SK-N-MC (cell line): Measurements from ENCODE around the gene INSL4.

Experiments used
- FOXP2 ChIP-seq: optimal IDR thresholded peaks from 2 replicates; pipeline ENCODE3; 2011; ENCODE audit warnings: mild to moderate bottlenecking, moderate library complexity; ENCODE audit not compliant: insufficient read depth; ENCODE audit errors: extremely low read length, control extremely low read depth
- POLR2AphosphoS5 ChIP-seq: IDR thresholded peaks from 2 replicates; pipeline ENCODE4 v1.6.1; 2012; ENCODE audit warnings: mild to moderate bottlenecking, low read depth, low read length, borderline replicate concordance

DNA sequence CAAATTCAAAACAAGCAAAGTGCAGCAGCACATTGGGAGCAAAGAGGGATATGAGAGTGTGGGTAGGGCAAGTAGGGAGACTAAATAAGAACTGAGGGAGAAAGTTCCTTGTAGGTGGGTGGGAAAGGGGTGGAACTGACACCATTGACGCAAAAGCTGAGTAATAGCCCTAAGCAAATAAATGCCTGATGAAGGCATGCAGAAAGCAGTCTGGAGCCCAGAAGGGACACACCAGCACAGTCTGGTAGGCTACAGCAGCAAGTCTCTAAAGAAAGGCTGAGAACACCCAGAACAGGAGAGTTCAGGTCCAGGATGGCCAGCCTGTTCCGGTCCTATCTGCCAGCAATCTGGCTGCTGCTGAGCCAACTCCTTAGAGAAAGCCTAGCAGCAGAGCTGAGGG is at the start of gene INSL4:
- TF ChIP-seq POLR2AphosphoS5, result no peak
- TF ChIP-seq FOXP2, result no peak
